Uterus (tissue), 4 donors: ENCODE results near the gene SBF2. TPM values are rescaled to one million over a fixed set of nuclear protein-coding genes. Genes with fewer than 3 reads are reported as not detected.

Experiments used
- DNase-seq, 2 donors: peaks; one replicate each; pipeline ENCODE4 v3.0.0-alpha.2; 2019 to 2020
- H3K27ac ChIP-seq, 2 donors: fragments of 200-600 bp; sonication (generic); 1 replicate in 1 of 2; 2 replicates in 1 of 2; pipeline ENCODE4 v1.5.1; 2016 to 2018
- H3K27me3 ChIP-seq, 2 donors: fragments of 200-600 bp; sonication (generic); one replicate each; pipeline ENCODE4 v1.5.1; 2018 to 2019; ENCODE audit warnings: control low read depth in 1 of 2
- H3K36me3 ChIP-seq, 2 donors: fragments of 200-600 bp; sonication (generic); one replicate each; pipeline ENCODE4 v1.5.1; 2019; ENCODE audit warnings: control low read depth in 1 of 2
- H3K4me1 ChIP-seq, 2 donors: fragments of 200-600 bp; sonication (generic); one replicate each; pipeline ENCODE4 v1.5.1; 2018 to 2019; ENCODE audit warnings: control low read depth in 1 of 2
- H3K4me3 ChIP-seq, 2 donors: fragments of 200-600 bp; sonication (generic); 1 replicate in 1 of 2; 2 replicates in 1 of 2; pipeline ENCODE4 v1.5.1; 2018 to 2019; ENCODE audit warnings: mild to moderate bottlenecking in 1 of 2
- H3K9me3 ChIP-seq, 2 donors: fragments of 200-600 bp; sonication (generic); one replicate each; pipeline ENCODE4 v1.5.1; 2019; ENCODE audit warnings: control low read depth in 1 of 2
- POLR2A ChIP-seq, 2 donors: fragments of 450-650 bp; IDR thresholded peaks; one replicate each; pipeline ENCODE4 v1.6.1; 2016; ENCODE audit warnings: antibody characterized with exemption in 2 of 2, mild to moderate bottlenecking in 1 of 2, moderate library complexity in 1 of 2
- intact Hi-C: fragments of 100-400 bp; cut with DNase I; formaldehyde crosslinking; loops from one replicate; pipeline ENCODE4 v1.15.1; 2023; ENCODE audit warnings: low total_unique reads
- total RNA-seq, 4 donors: library from RNA; depleted of rRNA in 3 of 4; stranded (reverse); fragments of >200 nt in 3 of 4; gene quantifications; one replicate each; pipeline versions ENCODE4 v1.1.0 to v1.2.4, GENCODE V29; 2014 to 2023
- TF ChIP-seq, protein P1 (sequence below), 4 experiments: fragments of 200-600 bp in 2 of 4; fragments of 450-650 bp in 2 of 4; sonication (generic) in 2 of 4; IDR thresholded peaks; one replicate each; pipeline ENCODE4 v1.5.1; 2016 to 2019; ENCODE audit warnings: antibody characterized with exemption in 4 of 4, mild to moderate bottlenecking in 2 of 4, moderate library complexity in 1 of 4
- donor health status: DM: yes; HTN: yes; CAD: no.

Gene SBF2
- total RNA-seq, 4 donors from 2014 or later, result 45.0 to 202 (median 98.0) TPM

DNA sequence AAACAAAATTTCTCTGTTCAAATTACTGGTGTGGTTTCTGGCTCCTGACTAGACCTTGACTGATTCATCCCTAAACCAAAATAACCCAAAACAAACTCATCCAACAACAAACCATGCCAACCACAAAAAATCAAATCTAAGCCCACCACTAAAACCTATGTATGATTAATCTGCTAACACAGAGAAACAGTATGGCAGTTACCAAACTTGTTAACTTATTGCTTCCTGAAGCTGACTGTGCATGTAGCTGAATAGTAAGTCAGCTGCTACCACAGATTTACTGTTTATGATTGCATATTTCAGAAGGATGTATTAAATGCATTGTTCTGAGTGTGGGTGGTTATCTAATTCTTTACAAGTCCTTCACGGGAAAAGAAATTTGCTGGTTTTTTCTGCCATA lies 399.0 kb downstream of the SBF2 start:
- no peaks in the 10 kb centered on the region for H3K4me1 ChIP-seq
- no peaks in the 10 kb centered on the region for H3K36me3 ChIP-seq
- H3K9me3 ChIP-seq, result no peaks in the 10 kb centered on the region
- no peak overlapping the region for H3K4me3 ChIP-seq
- H3K27me3 ChIP-seq, result no peaks in the 10 kb centered on the region
- no peak overlapping the region for H3K27ac ChIP-seq
- no peak for DNase-seq
- TF ChIP-seq, protein P1, sequence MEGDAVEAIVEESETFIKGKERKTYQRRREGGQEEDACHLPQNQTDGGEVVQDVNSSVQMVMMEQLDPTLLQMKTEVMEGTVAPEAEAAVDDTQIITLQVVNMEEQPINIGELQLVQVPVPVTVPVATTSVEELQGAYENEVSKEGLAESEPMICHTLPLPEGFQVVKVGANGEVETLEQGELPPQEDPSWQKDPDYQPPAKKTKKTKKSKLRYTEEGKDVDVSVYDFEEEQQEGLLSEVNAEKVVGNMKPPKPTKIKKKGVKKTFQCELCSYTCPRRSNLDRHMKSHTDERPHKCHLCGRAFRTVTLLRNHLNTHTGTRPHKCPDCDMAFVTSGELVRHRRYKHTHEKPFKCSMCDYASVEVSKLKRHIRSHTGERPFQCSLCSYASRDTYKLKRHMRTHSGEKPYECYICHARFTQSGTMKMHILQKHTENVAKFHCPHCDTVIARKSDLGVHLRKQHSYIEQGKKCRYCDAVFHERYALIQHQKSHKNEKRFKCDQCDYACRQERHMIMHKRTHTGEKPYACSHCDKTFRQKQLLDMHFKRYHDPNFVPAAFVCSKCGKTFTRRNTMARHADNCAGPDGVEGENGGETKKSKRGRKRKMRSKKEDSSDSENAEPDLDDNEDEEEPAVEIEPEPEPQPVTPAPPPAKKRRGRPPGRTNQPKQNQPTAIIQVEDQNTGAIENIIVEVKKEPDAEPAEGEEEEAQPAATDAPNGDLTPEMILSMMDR (IDR thresholded peaks at IDR 0.05), result no peak
- TF ChIP-seq POLR2A (IDR thresholded peaks at IDR 0.05), result no peak
- intact Hi-C loops, result no loop called here

DNA sequence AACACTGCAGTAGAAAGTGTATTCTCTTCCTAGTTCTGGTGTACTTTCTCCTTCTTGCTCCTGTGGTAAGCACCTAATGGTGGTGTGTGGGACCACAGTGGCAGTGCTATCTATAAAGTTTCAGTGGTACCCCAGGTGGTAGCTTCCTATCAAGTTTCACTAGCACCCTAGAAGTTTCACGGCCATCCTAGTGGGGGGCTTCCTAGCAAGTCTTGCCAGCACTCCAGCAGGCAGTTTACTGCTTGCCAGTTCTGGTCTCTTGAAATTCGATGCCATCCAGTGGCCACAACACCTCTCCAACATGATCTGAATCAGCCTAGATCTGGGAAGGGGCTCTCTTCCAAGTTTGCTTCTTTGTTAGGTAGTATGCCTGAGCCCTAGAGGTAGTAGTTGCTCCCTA lies 400.5 kb downstream of the SBF2 start:
- DNase-seq, result no peak
- Histone ChIP-seq H3K27ac (no peak overlapping the region), H3K9me3 (no peaks in the 10 kb centered on the region), H3K4me3 (no peak overlapping the region), H3K27me3 (no peaks in the 10 kb centered on the region), H3K4me1 (no peaks in the 10 kb centered on the region), H3K36me3 (no peaks in the 10 kb centered on the region)
- intact Hi-C loops, result no loop called here
- TF ChIP-seq POLR2A (IDR thresholded peaks at IDR 0.05), result no peak
- TF ChIP-seq, protein P1 (IDR thresholded peaks at IDR 0.05), result no peak

DNA sequence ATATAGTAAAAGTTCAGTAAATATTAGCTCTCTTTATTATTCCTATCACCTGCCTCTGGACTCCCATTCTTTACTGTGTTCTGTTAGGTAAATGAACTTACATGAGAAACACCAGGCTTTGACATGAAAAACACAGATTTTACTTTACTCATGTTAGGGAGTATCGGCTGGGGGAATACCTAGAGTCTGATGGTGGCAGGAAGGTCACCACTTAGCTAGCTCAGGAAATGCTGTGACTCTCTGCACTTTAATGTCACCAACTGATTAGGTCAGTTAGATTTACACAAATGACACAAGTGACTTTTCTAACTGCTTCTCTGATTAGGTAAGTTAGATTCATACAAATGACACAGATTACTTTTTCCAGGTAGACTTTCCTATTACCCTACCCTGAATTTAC lies 405.1 kb downstream of the SBF2 start:
- Histone ChIP-seq H3K27ac (no peak overlapping the region), H3K9me3 (no peaks in the 10 kb centered on the region), H3K4me1 (no peaks in the 10 kb centered on the region), H3K36me3 (no peaks in the 10 kb centered on the region), H3K27me3 (no peaks in the 10 kb centered on the region), H3K4me3 (no peak overlapping the region)
- no peak for DNase-seq
- TF ChIP-seq, protein P1 (IDR thresholded peaks at IDR 0.05), result no peak
- no peak for TF ChIP-seq POLR2A (IDR thresholded peaks at IDR 0.05)
- intact Hi-C loops, result no loop called here

- H3K36me3 ChIP-seq, result no peaks in the 10 kb centered on the region
- no peak for DNase-seq
- no peak for TF ChIP-seq POLR2A (IDR thresholded peaks at IDR 0.05)
- TF ChIP-seq, protein P1 (IDR thresholded peaks at IDR 0.05), result no peak
- no peaks in the 10 kb centered on the region for H3K4me1 ChIP-seq
- H3K27ac ChIP-seq, result peak overlapping the region in 1 of 2 donors; percentile 3
- intact Hi-C loops, result no loop called here
- no peaks in the 10 kb centered on the region for H3K9me3 ChIP-seq
- H3K4me3 ChIP-seq, result no peak overlapping the region
- H3K27me3 ChIP-seq, result no peaks in the 10 kb centered on the region
These were observed 406.5 kb downstream of the SBF2 start for GRCh38 chr11:9887472-9887871.

DNA sequence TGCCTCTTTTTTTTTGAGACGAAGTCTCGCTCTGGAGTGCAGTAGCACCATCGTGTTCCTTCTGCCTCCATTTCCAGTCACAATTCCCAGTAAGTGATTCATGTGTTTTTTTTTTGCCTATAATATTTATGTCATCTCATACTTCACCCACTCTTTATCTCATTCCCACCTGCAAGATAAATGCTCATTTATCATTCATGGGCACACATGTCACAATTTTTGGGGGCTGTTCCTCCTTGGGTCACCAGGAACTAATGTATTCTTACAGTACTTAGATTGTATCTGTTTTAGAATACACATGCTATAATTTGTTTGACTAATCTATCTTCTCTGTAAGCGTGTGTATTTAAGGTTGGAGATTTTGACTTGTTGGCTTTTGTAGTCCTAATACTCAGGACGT lies 407.4 kb downstream of the SBF2 start:
- TF ChIP-seq, protein P1 (IDR thresholded peaks at IDR 0.05), result no peak
- no peak for TF ChIP-seq POLR2A (IDR thresholded peaks at IDR 0.05)
- DNase-seq, result no peak
- intact Hi-C loops, result no loop called here
- H3K27me3 ChIP-seq, result no peaks in the 10 kb centered on the region
- no peak overlapping the region for H3K4me3 ChIP-seq
- H3K27ac ChIP-seq, result no peak overlapping the region
- H3K4me1 ChIP-seq, result no peaks in the 10 kb centered on the region
- no peaks in the 10 kb centered on the region for H3K36me3 ChIP-seq
- no peaks in the 10 kb centered on the region for H3K9me3 ChIP-seq
